ENCODE measurements around the gene EXOC3L4.

- TF ChIP-seq RAD21 (conservative IDR thresholded peaks at IDR 0.05 in 1 of 2, IDR thresholded peaks at IDR 0.05 in 1 of 2) (no peak), CTCF (IDR thresholded peaks at IDR 0.05) (no peak), POLR2A (IDR thresholded peaks at IDR 0.05; ENCODE audit: low read length) (no peak), MAX (IDR thresholded peaks at IDR 0.05) (no peak), HDAC2 (IDR thresholded peaks at IDR 0.05) (no peak)
These were observed 14.3 kb downstream of the EXOC3L4 start for GRCh38 chr14:103108749-103109207.
